IMR-90 (cell line): ENCODE results near the gene RNF180. TPM values are rescaled to one million over a fixed set of nuclear protein-coding genes. Genes with fewer than 3 reads are reported as not detected.

Experiments
- ATAC-seq: fragments of 200-7000 bp; cut with Tn5 transposase; 2 replicates; pipeline ENCODE4 v1.9.1; 2020; ENCODE audit warnings: low read depth, mild to moderate bottlenecking, moderate library complexity
- Bru-seq: library from RNA; stranded (reverse); fragments of 400-500 nt; gene quantifications from one replicate; lab custom pipeline; 2021; lab: Mats Ljungman, UMichigan
- BruChase-seq, 2 experiments: library from RNA; stranded (reverse); fragments of 400-500 nt; gene quantifications; one replicate each; lab custom pipeline; 2021; lab: Mats Ljungman, UMichigan
- BruUV-seq: library from RNA; stranded (reverse); fragments of 400-500 nt; replicated peaks from 2 replicates; lab custom pipeline; 2021; lab: Mats Ljungman, UMichigan
- CTCF ChIA-PET: fragments of 300-600 bp; formaldehyde crosslinking; extraction: SDS; loops from one replicate; lab custom pipeline; 2021; ENCODE audit warnings: antibody characterized with exemption; lab: Yijun Ruan, JAX
- POLR2A ChIA-PET: fragments of 300-600 bp; sonication (Branson Sonifier 250); formaldehyde crosslinking; loops from one replicate; lab custom pipeline; 2022; ENCODE audit warnings: antibody characterized with exemption; ENCODE audit not compliant: unreplicated experiment; lab: Charles Lee
- DNase-seq: peaks from one replicate; pipeline ENCODE4 v3.0.0; 2013
- H2AFZ ChIP-seq: replicated peaks from 2 replicates; pipeline ENCODE3; 2013; ENCODE audit warnings: low read length, mild to moderate bottlenecking; ENCODE audit not compliant: poor library complexity
- H2AK5ac ChIP-seq: 2 replicates; pipeline ENCODE4 v1.6.1; 2013; ENCODE audit warnings: low read depth, low read length, inconsistent platforms
- H2AK9ac ChIP-seq: replicated peaks from 2 replicates; pipeline ENCODE3; 2013; ENCODE audit warnings: mild to moderate bottlenecking, low read depth, low read length, moderate library complexity; ENCODE audit not compliant: poor library complexity
- H2BK120ac ChIP-seq: 2 replicates; pipeline ENCODE4 v1.6.1; 2013; ENCODE audit warnings: low read depth, low read length, inconsistent platforms
- H2BK15ac ChIP-seq: 3 replicates; pipeline ENCODE4 v1.6.1; 2013; ENCODE audit warnings: low read depth, low read length, inconsistent platforms
- H2BK20ac ChIP-seq: 2 replicates; pipeline ENCODE4 v1.6.1; 2013; ENCODE audit warnings: low read depth, mild to moderate bottlenecking, inconsistent platforms, low read length, moderate library complexity
- H2BK5ac ChIP-seq: 2 replicates; pipeline ENCODE4 v1.6.1; 2013; ENCODE audit warnings: mild to moderate bottlenecking, low read depth, low read length, inconsistent platforms; ENCODE audit not compliant: poor library complexity, severe bottlenecking
- H3K14ac ChIP-seq: replicated peaks from 2 replicates; pipeline ENCODE4 v1.6.1; 2013; ENCODE audit warnings: low read depth, low read length, inconsistent platforms
- H3K18ac ChIP-seq: 2 replicates; pipeline ENCODE4 v1.6.1; 2013; ENCODE audit warnings: low read depth, low read length, control low read depth
- H3K23ac ChIP-seq: 2 replicates; pipeline ENCODE4 v1.6.1; 2013; ENCODE audit warnings: low read depth, low read length, inconsistent platforms
- H3K27ac ChIP-seq: 2 replicates; pipeline ENCODE4 v1.5.1; 2013; ENCODE audit warnings: mild to moderate bottlenecking, control low read depth, low read length; ENCODE audit not compliant: insufficient read depth
- H3K27me3 ChIP-seq: 2 replicates; pipeline ENCODE4 v1.6.1; 2013; ENCODE audit warnings: low read length; ENCODE audit not compliant: control insufficient read depth, insufficient read depth
- H3K36me3 ChIP-seq: 2 replicates; pipeline ENCODE4 v1.6.1; 2013; ENCODE audit warnings: low read length, mixed read lengths; ENCODE audit not compliant: control insufficient read depth, insufficient read depth
- H3K4ac ChIP-seq: 2 replicates; pipeline ENCODE4 v1.6.1; 2013; ENCODE audit warnings: low read depth, low read length, inconsistent platforms
- H3K4me1 ChIP-seq: 2 replicates; pipeline ENCODE4 v1.6.1; 2013; ENCODE audit warnings: low read length, mixed read lengths; ENCODE audit not compliant: control insufficient read depth, insufficient read depth
- H3K4me2 ChIP-seq: 2 replicates; pipeline ENCODE4 v1.6.1; 2013; ENCODE audit warnings: low read depth, mild to moderate bottlenecking, control low read depth, low read length, moderate library complexity
- H3K4me3 ChIP-seq: 2 replicates; pipeline ENCODE4 v1.5.1; 2013; ENCODE audit warnings: low read depth, mild to moderate bottlenecking, control low read depth, low read length, moderate library complexity; ENCODE audit not compliant: insufficient read depth
- H3K56ac ChIP-seq: 2 replicates; pipeline ENCODE4 v1.6.1; 2013; ENCODE audit warnings: low read length, inconsistent platforms; ENCODE audit not compliant: insufficient read depth; ENCODE audit errors: extremely low read depth
- H3K79me1 ChIP-seq, 2 experiments: 2 replicates each; pipeline ENCODE4 v1.6.1; 2013; ENCODE audit warnings: low read length in 2 of 2, inconsistent platforms in 1 of 2, low read depth in 1 of 2
- H3K9ac ChIP-seq: 2 replicates; pipeline ENCODE4 v1.6.1; 2013; ENCODE audit warnings: low read depth, low read length, control low read depth
- H3K9me1 ChIP-seq: 2 replicates; pipeline ENCODE4 v1.6.1; 2013; ENCODE audit warnings: low read length, inconsistent platforms; ENCODE audit not compliant: insufficient read depth
- H3K9me3 ChIP-seq: 2 replicates; pipeline ENCODE4 v1.6.1; 2013; ENCODE audit warnings: low read length; ENCODE audit not compliant: control insufficient read depth, insufficient read depth
- H4K20me1 ChIP-seq: 2 replicates; pipeline ENCODE4 v1.6.1; 2013; ENCODE audit warnings: low read length, inconsistent platforms; ENCODE audit not compliant: insufficient read depth
- H4K5ac ChIP-seq: 2 replicates; pipeline ENCODE4 v1.6.1; 2013; ENCODE audit warnings: mild to moderate bottlenecking, low read depth, low read length, control low read depth
- H4K8ac ChIP-seq, 2 experiments: 2 replicates each; pipeline ENCODE4 v1.6.1; 2013; ENCODE audit warnings: low read depth in 2 of 2, low read length in 2 of 2, control low read depth in 1 of 2, inconsistent platforms in 1 of 2
- H4K91ac ChIP-seq: 2 replicates; pipeline ENCODE4 v1.6.1; 2013; ENCODE audit warnings: low read depth, low read length, inconsistent platforms; ENCODE audit not compliant: insufficient read depth
- CEBPB ChIP-seq: IDR thresholded peaks from 2 replicates; pipeline ENCODE4 v1.6.1; 2012; ENCODE audit warnings: low read depth, low read length, improper control_type of control experiment
- CHD1 ChIP-seq: IDR thresholded peaks from 2 replicates; pipeline ENCODE4 v1.6.1; 2012; ENCODE audit warnings: low read depth, low read length, improper control_type of control experiment
- FOS ChIP-seq: fragments of 150-350 bp; IDR thresholded peaks from 2 replicates; pipeline ENCODE4 v1.6.1; 2016; ENCODE audit warnings: low read depth, low read length
- MAFK ChIP-seq: IDR thresholded peaks from 2 replicates; pipeline ENCODE4 v1.6.1; 2012; ENCODE audit warnings: low read depth, low read length, improper control_type of control experiment
- MXI1 ChIP-seq: IDR thresholded peaks from 2 replicates; pipeline ENCODE4 v1.6.1; 2012; ENCODE audit warnings: low read depth, mild to moderate bottlenecking, low read length, moderate library complexity, borderline replicate concordance
- NFE2L2 ChIP-seq: fragments of 150-350 bp; IDR thresholded peaks from 2 replicates; pipeline ENCODE4 v1.6.1; 2016; ENCODE audit warnings: low read depth, mild to moderate bottlenecking, low read length
- POLR2A ChIP-seq: IDR thresholded peaks from 2 replicates; pipeline ENCODE4 v1.6.1; 2012; ENCODE audit warnings: mild to moderate bottlenecking, low read depth, low read length
- RAD21 ChIP-seq: IDR thresholded peaks from 2 replicates; pipeline ENCODE4 v1.6.1; 2012; ENCODE audit warnings: low read length, improper control_type of control experiment
- RCOR1 ChIP-seq: IDR thresholded peaks from 2 replicates; pipeline ENCODE4 v1.6.1; 2012; ENCODE audit warnings: mild to moderate bottlenecking, low read length, improper control_type of control experiment; ENCODE audit not compliant: insufficient replicate concordance
- RFX5 ChIP-seq: IDR thresholded peaks from 2 replicates; pipeline ENCODE4 v1.8.0; 2012; ENCODE audit warnings: low read depth, mild to moderate bottlenecking, low read length, moderate library complexity
- SMC3 ChIP-seq: fragments of 150-350 bp; IDR thresholded peaks from 2 replicates; pipeline ENCODE4 v1.6.1; 2016; ENCODE audit warnings: low read depth, mild to moderate bottlenecking, antibody characterized with exemption, low read length, moderate library complexity
- USF2 ChIP-seq: fragments of 150-350 bp; IDR thresholded peaks from 2 replicates; pipeline ENCODE4 v1.6.1; 2017; ENCODE audit warnings: mild to moderate bottlenecking, antibody characterized with exemption, low read length, low read depth
- WGBS, 2 experiments: methylation state at CpG; one replicate each; pipeline versions ENCODE4 v1.1.5 to v1.1.7; 2013; ENCODE audit warnings: missing lambda C conversion rate in 2 of 2; ENCODE audit not compliant: insufficient read length in 1 of 2; ENCODE audit errors: extremely low coverage in 2 of 2; 5-methylcytosine and 5-hydroxymethylcytosine counted together
- dilution Hi-C: fragments of 300-500 bp; cut with HindIII; formaldehyde crosslinking; loops from one replicate; pipeline ENCODE4 v1.14.3; 2018; ENCODE audit warnings: low sequenced_read_pairs; ENCODE audit not compliant: unreplicated experiment
- in situ Hi-C: fragments of 300-500 bp; cut with MboI; formaldehyde crosslinking; loops from 3 replicates; pipeline ENCODE4 v1.14.3; 2019; ENCODE audit warnings: low sequenced_read_pairs, inconsistent platforms, mixed read lengths
- intact Hi-C: fragments of 100-400 bp; cut with micrococcal nuclease; formaldehyde crosslinking; loops from 2 replicates; pipeline ENCODE4 v1.10.0; 2022
- long read RNA-seq: library from polyadenylated mRNA; unstranded; transcript quantifications from one replicate; pipeline ENCODE4 v2.0.0, GENCODE V29; 2021; ENCODE audit not compliant: unreplicated experiment
- polyA plus RNA-seq, 3 experiments: library from polyadenylated mRNA; depleted of rRNA; stranded (reverse); fragments of >200 nt; gene quantifications; 2 replicates each; pipeline ENCODE4 v1.2.3, GENCODE V29; 2012; ENCODE audit warnings: low replicate concordance in 1 of 3
- total RNA-seq: library from RNA; depleted of rRNA; stranded (reverse); fragments of >200 nt; gene quantifications from 2 replicates; pipeline ENCODE4 v1.2.3, GENCODE V29; 2012; rRNA removed
- TF ChIP-seq, protein P1 (sequence below): fragments of 150-350 bp; IDR thresholded peaks from 2 replicates; pipeline ENCODE4 v1.6.1; 2016; ENCODE audit warnings: low read depth, mild to moderate bottlenecking, low read length, moderate library complexity, borderline replicate concordance
- TF ChIP-seq, protein P2 (sequence below): conservative IDR thresholded peaks from 2 replicates; pipeline ENCODE4 v1.5.1; 2012; ENCODE audit warnings: mild to moderate bottlenecking, low read depth, low read length, improper control_type of control experiment

RNF180 gene
- 0.36 and 0.56 TPM in 2 replicates for total RNA-seq
- 0.02 TPM in 1 of 2 replicates, not detected in the other for polyA plus RNA-seq (2012; rRNA removed)
- not detected in 2 replicates for polyA plus RNA-seq (2012; cell fraction: cytosol; rRNA removed)
- 0.04 and 0.18 TPM in 2 replicates for polyA plus RNA-seq (2012; cell fraction: nucleus; rRNA removed; ENCODE audit: low replicate concordance)
- Bru-seq, nascent RNA, result percentile 14 among the genes with signal in this experiment
- BruChase-seq, experiment 1, labeled RNA remaining after a 6-hour chase, result percentile 8 among the genes with signal in this experiment
- BruChase-seq, experiment 2, labeled RNA remaining after a 2-hour chase, result percentile 11 among the genes with signal in this experiment
- long read RNA-seq, result 0 reads

DNA sequence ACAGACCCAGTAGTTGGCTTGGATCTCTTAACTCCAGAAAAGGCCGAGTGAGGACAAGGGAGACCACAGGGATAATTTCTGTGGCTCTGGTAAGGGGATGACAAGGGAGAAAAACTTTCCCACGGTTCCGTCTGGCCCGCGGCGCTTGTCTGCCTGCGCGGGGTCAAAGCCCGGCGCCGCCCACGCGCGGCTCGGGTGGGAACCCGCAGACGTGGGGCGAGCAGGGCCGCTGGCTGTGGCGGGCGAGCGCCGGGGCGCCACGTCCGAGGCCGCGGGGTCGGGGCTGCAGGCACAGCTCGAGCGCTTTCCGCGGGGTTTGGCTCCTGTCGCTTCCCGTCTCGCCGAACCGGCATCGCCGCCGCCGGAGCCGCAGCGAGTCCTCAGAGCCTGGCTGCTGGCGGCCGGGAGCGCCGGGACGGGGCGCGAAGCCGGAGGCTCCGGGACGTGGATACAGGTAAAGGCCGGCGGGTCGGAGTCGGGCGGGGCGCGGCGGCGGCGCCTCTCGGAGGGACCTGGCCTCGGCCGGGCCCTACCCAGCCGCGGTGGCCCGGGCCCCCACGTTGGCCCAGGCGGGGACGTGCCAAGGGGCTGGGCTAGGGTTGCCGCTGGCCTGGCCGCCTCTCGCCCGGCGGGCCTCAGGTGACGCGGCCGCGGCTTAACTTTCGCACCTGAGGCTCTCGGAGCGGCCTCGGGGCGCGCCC lies at the start of gene RNF180:
Gene RNF180 (plus strand): TSS at position 344 of the 701 bp plus-strand sequence. CDS start 34,965 bp downstream, outside the sequence.
- Histone ChIP-seq H3K23ac (no peak within 1 kb of the TSS), H3K9me3 (no peaks in the 10 kb centered on the region), H3K9me1 (no peaks in the 10 kb centered on the region), H3K36me3 (no peaks in the 10 kb centered on the region), H2AK5ac (no peak within 1 kb of the TSS), H3K4ac (no peak within 1 kb of the TSS), H3K4me3 (peak within 1 kb of the TSS; percentile 34), H3K27me3 (peaks cover 14% of the 10 kb centered on the region), H3K79me1 (no peaks in the 10 kb centered on the region), H2BK5ac (no peak within 1 kb of the TSS), H3K9ac (no peak within 1 kb of the TSS), H3K14ac (no peak within 1 kb of the TSS), H4K8ac (no peak within 1 kb of the TSS), H2BK20ac (no peak within 1 kb of the TSS), H4K91ac (no peak within 1 kb of the TSS), H3K56ac (no peak within 1 kb of the TSS), H3K4me1 (no peaks in the 10 kb centered on the region), H3K18ac (no peak within 1 kb of the TSS), H2AK9ac (no peak within 1 kb of the TSS), H4K5ac (no peak within 1 kb of the TSS), H3K4me2 (peak within 1 kb of the TSS; percentile 10; the same call in 1 of the 2 replicates), H2BK15ac (no peak within 1 kb of the TSS), H2BK120ac (no peak within 1 kb of the TSS), H3K27ac (no peak within 1 kb of the TSS), H2AFZ (peak within 1 kb of the TSS; percentile 69), H4K20me1 (no peaks in the 10 kb centered on the region)
- no TSS peak for BruUV-seq
- no peak for DNase-seq
- in situ Hi-C loops, result no loop called here
- WGBS, 2 experiments, result 3% methylated on average over 75 of the region's 88 CpGs; no CpG with 5 or more reads in 1 of the 2 experiments
- POLR2A ChIA-PET, result no interaction called here
- CTCF ChIA-PET, result no interaction called here
- ATAC-seq, result peak; percentile 54
- dilution Hi-C loops, result no loop called here
- intact Hi-C loops, result no loop called here
- TF ChIP-seq RAD21, result no peak
- TF ChIP-seq FOS, result no peak
- TF ChIP-seq USF2, result no peak
- TF ChIP-seq, protein P1, sequence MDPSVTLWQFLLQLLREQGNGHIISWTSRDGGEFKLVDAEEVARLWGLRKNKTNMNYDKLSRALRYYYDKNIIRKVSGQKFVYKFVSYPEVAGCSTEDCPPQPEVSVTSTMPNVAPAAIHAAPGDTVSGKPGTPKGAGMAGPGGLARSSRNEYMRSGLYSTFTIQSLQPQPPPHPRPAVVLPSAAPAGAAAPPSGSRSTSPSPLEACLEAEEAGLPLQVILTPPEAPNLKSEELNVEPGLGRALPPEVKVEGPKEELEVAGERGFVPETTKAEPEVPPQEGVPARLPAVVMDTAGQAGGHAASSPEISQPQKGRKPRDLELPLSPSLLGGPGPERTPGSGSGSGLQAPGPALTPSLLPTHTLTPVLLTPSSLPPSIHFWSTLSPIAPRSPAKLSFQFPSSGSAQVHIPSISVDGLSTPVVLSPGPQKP, result no peak
- TF ChIP-seq CHD1, result no peak
- no peak for TF ChIP-seq RFX5
- no peak for TF ChIP-seq MAFK
- TF ChIP-seq RCOR1, result no peak
- TF ChIP-seq, protein P2, sequence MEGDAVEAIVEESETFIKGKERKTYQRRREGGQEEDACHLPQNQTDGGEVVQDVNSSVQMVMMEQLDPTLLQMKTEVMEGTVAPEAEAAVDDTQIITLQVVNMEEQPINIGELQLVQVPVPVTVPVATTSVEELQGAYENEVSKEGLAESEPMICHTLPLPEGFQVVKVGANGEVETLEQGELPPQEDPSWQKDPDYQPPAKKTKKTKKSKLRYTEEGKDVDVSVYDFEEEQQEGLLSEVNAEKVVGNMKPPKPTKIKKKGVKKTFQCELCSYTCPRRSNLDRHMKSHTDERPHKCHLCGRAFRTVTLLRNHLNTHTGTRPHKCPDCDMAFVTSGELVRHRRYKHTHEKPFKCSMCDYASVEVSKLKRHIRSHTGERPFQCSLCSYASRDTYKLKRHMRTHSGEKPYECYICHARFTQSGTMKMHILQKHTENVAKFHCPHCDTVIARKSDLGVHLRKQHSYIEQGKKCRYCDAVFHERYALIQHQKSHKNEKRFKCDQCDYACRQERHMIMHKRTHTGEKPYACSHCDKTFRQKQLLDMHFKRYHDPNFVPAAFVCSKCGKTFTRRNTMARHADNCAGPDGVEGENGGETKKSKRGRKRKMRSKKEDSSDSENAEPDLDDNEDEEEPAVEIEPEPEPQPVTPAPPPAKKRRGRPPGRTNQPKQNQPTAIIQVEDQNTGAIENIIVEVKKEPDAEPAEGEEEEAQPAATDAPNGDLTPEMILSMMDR, result no peak
- no peak for TF ChIP-seq POLR2A
- TF ChIP-seq NFE2L2, result no peak
- no peak for TF ChIP-seq CEBPB
- no peak for TF ChIP-seq MXI1
- TF ChIP-seq SMC3, result no peak
